Aorta (tissue), 5 donors: ENCODE data around the gene DACT1. TPM values are rescaled to one million over a fixed set of nuclear protein-coding genes. Genes with fewer than 3 reads are reported as not detected.

Source experiments
- ATAC-seq: fragments of 200-7000 bp; cut with Tn5 transposase; one replicate; pipeline ENCODE4 v1.9.1; 2022; ENCODE audit warnings: moderate library complexity; ENCODE audit not compliant: low FRiP score
- DNase-seq, 2 donors: peaks; one replicate each; pipeline ENCODE4 v3.0.0-alpha.2; 2020
- H3K27ac ChIP-seq, 2 donors: one replicate each; pipeline ENCODE4 v1.5.1; 2013; ENCODE audit warnings: low read length in 2 of 2, mild to moderate bottlenecking in 2 of 2, moderate library complexity in 2 of 2, control low read depth in 1 of 2, inconsistent platforms in 1 of 2, low read depth in 1 of 2
- H3K27me3 ChIP-seq, 2 donors: one replicate each; pipeline ENCODE4 v1.6.1; 2013; ENCODE audit warnings: control low read depth in 1 of 2, low read length in 1 of 2, mild to moderate bottlenecking in 1 of 2, moderate library complexity in 1 of 2; ENCODE audit not compliant: insufficient read depth in 2 of 2, control insufficient read depth in 1 of 2
- H3K36me3 ChIP-seq, 2 donors: one replicate each; pipeline ENCODE4 v1.6.1; 2013; ENCODE audit warnings: control low read depth in 1 of 2, low read length in 1 of 2, mild to moderate bottlenecking in 1 of 2; ENCODE audit not compliant: insufficient read depth in 2 of 2, control insufficient read depth in 1 of 2
- H3K4me1 ChIP-seq, 2 donors: one replicate each; pipeline ENCODE4 v1.6.1; 2013; ENCODE audit warnings: low read length in 2 of 2, control low read depth in 1 of 2, mild to moderate bottlenecking in 1 of 2, moderate library complexity in 1 of 2; ENCODE audit not compliant: insufficient read depth in 2 of 2, control insufficient read depth in 1 of 2
- H3K4me3 ChIP-seq, 2 donors: one replicate each; pipeline ENCODE4 v1.5.1; 2013; ENCODE audit warnings: low read length in 2 of 2, control low read depth in 1 of 2, mild to moderate bottlenecking in 1 of 2
- H3K9me3 ChIP-seq: one replicate; pipeline ENCODE4 v1.6.1; 2013; ENCODE audit warnings: mild to moderate bottlenecking, low read length; ENCODE audit not compliant: control insufficient read depth
- WGBS, 2 donors: extraction: QIAGEN DNeasy Blood & Tissue Kit; methylation state at CpG; one replicate each; pipeline ENCODE4 v1.1.7; 2013; 5-methylcytosine and 5-hydroxymethylcytosine counted together
- intact Hi-C, 2 donors: fragments of 100-400 bp; cut with DNase I; formaldehyde crosslinking; loops; one replicate each; pipeline versions ENCODE4 v1.14.2 to v1.15.0; 2022
- polyA plus RNA-seq, 2 donors: library from polyadenylated mRNA; stranded (reverse); fragments of 200-250 nt; gene quantifications; one replicate each; pipeline ENCODE4 v1.2.3, GENCODE V29; 2013
- total RNA-seq, 2 donors: library from RNA; stranded (reverse); fragmentation: NEBNext Ultra II Directional; extraction: Animal tissue kit (Norgen Biotek cat#: 25700); gene quantifications; one replicate each; pipeline ENCODE4 v1.2.1, GENCODE V29; 2021
- donor health status: healthy with polysubstance abuse.
- donor health status: Bipolar disorder and iron deficiency.
- donor health status: DM: no; HTN: no; CAD: no.
- donor health status: DM: no; HTN: no; CAD: no.
- donor health status: DM: yes; HTN: yes; CAD: no.

The DACT1 gene
- total and polyA plus RNA-seq, 4 donors: 7.5 to 43.6 (median 27.4) TPM

GRCh38 chr14:58631732-58632131, 6.0 kb upstream of the DACT1 start:
- no peak overlapping the region for H3K4me3 ChIP-seq
- peak; percentile 30 for ATAC-seq
- H3K27me3 ChIP-seq: no peaks in the 10 kb centered on the region
- H3K4me1 ChIP-seq: peaks cover 0 to 3% of the 10 kb centered on the region in 2 donors
- H3K36me3 ChIP-seq: no peaks in the 10 kb centered on the region
- no peak for DNase-seq
- WGBS, 2 donors: 79 to 80% methylated on average over 18 of the region's 18 CpGs
- H3K27ac ChIP-seq: no peak overlapping the region
- intact Hi-C loops: loop anchor here (10.0 kb wide), 5 partner anchors 97 to 703 kb away; no protein-coding TSS in a partner anchor
- H3K9me3 ChIP-seq: no peaks in the 10 kb centered on the region

- no peak for ATAC-seq
- no peak overlapping the region for H3K4me3 ChIP-seq
- DNase-seq: no peak
- H3K36me3 ChIP-seq: no peaks in the 10 kb centered on the region
- intact Hi-C loops: loop anchor here (10.0 kb wide), 5 partner anchors 99 to 701 kb away; no protein-coding TSS in a partner anchor
- WGBS, 2 donors: 27 to 29% methylated on average over 3 of the region's 3 CpGs
- H3K27ac ChIP-seq: peak overlapping the region in 1 of 2 donors; percentile 13
- no peaks in the 10 kb centered on the region for H3K9me3 ChIP-seq
- peaks cover 0 to 3% of the 10 kb centered on the region in 2 donors for H3K4me1 ChIP-seq
- no peaks in the 10 kb centered on the region for H3K27me3 ChIP-seq
Observed at GRCh38 chr14:58633831-58634230, 3.9 kb upstream of the DACT1 start.

DNA sequence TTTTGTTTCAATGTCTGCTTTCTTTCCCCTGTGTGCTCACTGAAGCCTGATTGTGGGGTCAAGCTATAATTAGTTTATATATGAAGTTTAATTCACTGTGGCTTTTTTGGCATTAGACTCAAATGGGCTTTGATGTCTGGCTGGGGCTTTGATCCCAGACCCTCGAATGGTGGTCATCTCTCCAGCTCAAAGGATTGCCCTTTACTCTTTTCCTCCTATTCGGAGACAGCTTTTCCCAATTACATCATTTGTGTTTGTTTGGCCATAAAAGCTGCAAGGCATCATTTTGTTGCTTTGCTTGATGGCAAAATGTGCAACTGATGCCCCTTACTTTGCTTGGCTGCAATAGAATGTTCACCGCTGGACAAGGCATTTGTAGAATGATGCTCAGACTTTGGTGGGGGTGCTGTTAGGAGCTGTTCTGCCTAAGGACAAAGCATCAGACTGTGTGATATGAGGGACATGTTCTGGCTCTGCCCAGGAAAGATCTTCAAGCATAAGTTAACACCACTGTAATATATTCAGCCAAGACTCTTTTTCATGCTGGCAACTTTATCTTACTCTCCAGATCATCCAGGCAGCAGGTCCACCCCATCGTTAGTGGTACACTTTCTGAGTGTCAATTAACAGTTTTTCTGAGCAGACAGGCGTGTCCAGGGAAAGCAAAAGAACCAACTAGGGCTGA, 3.2 kb upstream of the DACT1 start:
- Histone ChIP-seq H3K9me3 (no peaks in the 10 kb centered on the region), H3K27ac (peak overlapping the region; percentile 40 to 77), H3K36me3 (no peaks in the 10 kb centered on the region), H3K4me3 (no peak overlapping the region), H3K27me3 (no peaks in the 10 kb centered on the region), H3K4me1 (peaks cover 0 to 3% of the 10 kb centered on the region in 2 donors)
- ATAC-seq: no peak
- DNase-seq: no peak
- intact Hi-C loops: loop anchor here (5.0 to 10.0 kb wide), 9 partner anchors 98 to 803 kb away; no protein-coding TSS in a partner anchor
- WGBS, 2 donors: 17 to 20% methylated on average over 5 of the region's 5 CpGs

DNA sequence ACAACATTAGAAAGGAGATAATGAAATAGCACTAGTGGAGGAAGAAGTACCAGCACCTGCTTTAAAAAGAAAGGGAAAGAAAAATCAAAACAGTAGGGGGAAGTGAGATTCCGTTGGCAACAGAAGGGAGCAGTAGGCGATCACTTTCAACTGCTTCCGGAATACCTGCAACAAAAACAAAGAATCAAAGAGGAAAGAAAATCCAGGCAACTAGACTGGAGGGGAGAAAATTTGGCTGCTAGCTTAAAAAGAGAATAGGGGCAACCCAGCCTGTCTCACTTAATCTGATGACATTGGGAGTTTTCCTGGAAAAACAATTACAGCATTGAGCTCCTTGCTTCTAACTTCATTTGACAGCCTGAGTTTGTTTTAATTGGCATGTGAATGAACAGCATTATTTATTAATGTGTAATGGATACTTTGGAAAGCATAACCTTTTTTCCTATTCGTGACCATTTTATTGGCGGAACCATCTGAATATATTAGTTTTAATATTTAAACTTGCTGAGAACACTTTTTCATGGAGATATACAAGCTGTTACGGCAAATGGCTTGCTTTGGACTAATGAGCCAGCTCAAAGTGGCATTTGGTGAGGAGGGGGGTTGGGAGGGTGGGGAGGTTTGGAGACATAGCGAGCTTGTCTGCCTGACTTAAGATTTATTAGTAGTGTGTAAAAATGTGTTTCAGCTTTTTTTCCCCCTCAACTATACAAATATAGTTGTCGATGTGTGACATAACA, 2.5 kb upstream of the DACT1 start:
- Histone ChIP-seq H3K27me3 (no peaks in the 10 kb centered on the region), H3K27ac (peak overlapping the region; percentile 40 to 77), H3K4me3 (peak overlapping the region in 1 of 2 donors; percentile 19), H3K9me3 (no peaks in the 10 kb centered on the region), H3K36me3 (no peaks in the 10 kb centered on the region), H3K4me1 (peaks cover 0 to 3% of the 10 kb centered on the region in 2 donors)
- ATAC-seq (no peak), DNase-seq (no peak)
- WGBS, 2 donors: 2 to 5% methylated on average over 8 of the region's 8 CpGs
- intact Hi-C loops: loop anchor here (5.0 to 10.0 kb wide), 9 partner anchors 97 to 802 kb away; no protein-coding TSS in a partner anchor

- Histone ChIP-seq H3K9me3 (no peaks in the 10 kb centered on the region), H3K27me3 (no peaks in the 10 kb centered on the region), H3K36me3 (no peaks in the 10 kb centered on the region), H3K4me3 (no peak overlapping the region), H3K27ac (peak overlapping the region in 1 of 2 donors; percentile 84), H3K4me1 (peaks cover 3% of the 10 kb centered on the region in 2 donors)
- intact Hi-C loops: loop anchor here (2.0 to 10.0 kb wide), 10 partner anchors 95 to 801 kb away; no protein-coding TSS in a partner anchor
- no peak for ATAC-seq
- no peak for DNase-seq
- 49% methylated on average over 4 of the region's 4 CpGs for WGBS, 2 donors
Observed at GRCh38 chr14:58636129-58636528, 1.6 kb upstream of the DACT1 start.

DNA sequence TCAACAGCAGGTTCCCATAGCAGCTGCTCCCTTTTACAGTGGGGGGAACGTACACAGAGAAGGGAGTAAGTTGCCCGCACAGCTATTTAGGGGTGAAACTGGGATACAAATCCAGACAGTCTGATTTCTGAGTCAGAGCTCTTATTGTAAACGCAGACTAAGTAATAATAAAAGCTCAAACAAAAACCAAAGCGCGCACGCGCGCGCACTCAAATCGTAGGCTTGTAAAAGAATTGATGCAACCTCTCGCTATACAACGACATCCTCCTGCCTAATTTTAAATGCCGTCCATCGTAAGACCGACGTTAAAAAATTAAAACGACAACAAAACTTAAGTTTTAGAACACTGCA, 747 bp upstream of the DACT1 start:
- intact Hi-C loops: loop anchor here (2.0 to 10.0 kb wide), 10 partner anchors 95 to 800 kb away; no protein-coding TSS in a partner anchor
- H3K27me3 ChIP-seq: no peaks in the 10 kb centered on the region
- ATAC-seq (peak; percentile 52), DNase-seq (peak; percentile 81 to 91)
- H3K4me1 ChIP-seq: peaks cover 3% of the 10 kb centered on the region in 2 donors
- H3K4me3 ChIP-seq: peak overlapping the region; percentile 3 to 93
- H3K36me3 ChIP-seq: peaks cover 0 to 3% of the 10 kb centered on the region in 2 donors
- peak overlapping the region; percentile 75 to 100 for H3K27ac ChIP-seq
- no peaks in the 10 kb centered on the region for H3K9me3 ChIP-seq
- 1% methylated on average over 17 of the region's 17 CpGs for WGBS, 2 donors

DNA sequence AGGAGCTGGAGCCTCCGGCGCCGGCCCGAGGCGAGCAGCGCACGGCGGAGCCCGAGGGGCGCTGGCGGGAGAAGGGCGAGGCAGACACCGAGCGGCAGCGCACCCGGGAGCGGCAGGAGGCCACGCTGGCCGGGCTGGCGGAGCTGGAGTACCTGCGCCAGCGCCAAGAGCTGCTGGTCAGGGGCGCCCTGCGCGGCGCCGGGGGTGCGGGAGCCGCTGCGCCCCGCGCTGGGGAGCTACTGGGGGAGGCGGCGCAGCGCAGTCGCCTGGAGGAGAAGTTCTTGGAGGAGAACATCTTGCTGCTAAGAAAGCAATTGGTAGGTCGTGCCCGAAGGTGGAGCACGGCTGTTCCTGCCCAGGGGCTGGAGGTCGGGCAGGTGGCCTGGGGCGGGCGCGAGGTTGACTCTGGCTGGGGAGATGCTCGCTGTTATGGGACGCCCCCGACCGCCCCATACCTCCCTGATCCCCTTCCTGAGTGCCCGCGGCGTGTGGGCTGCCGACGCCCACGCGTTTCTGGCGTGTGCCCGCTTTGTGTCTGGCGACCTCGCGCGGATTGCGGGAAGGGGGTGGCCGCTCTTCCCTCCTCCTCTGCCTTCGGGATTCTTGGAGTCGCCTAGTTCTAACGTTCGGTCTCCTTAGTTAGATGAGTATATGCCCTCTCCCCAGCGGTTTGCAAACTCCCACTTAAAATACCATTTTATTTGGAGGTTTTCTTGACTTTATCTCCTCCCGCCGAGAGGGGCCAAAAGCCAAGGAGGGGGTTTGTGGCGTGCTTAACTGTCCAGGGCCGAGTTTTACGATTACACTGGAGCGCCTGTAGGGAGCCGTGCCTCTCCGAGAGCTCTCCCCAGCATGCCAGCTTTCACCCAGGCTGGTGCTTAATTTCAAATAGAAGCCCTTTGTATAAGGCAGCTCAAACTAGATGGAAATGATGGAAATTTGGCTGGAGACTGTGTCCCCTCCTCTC, 752 bp downstream of the DACT1 start:
- H3K36me3 ChIP-seq: peaks cover 2 to 3% of the 10 kb centered on the region in 2 donors
- H3K9me3 ChIP-seq: no peaks in the 10 kb centered on the region
- H3K4me1 ChIP-seq: peaks cover 3% of the 10 kb centered on the region in 2 donors
- 0 to 1% methylated on average over 67 to 75 of the region's 75 CpGs for WGBS, 2 donors
- H3K4me3 ChIP-seq: peak overlapping the region; percentile 75 to 93
- peak; percentile 44 for ATAC-seq
- intact Hi-C loops: loop anchor here (5.0 to 10.0 kb wide), 9 partner anchors 94 to 799 kb away; no protein-coding TSS in a partner anchor
- H3K27ac ChIP-seq: peak overlapping the region; percentile 96 to 100
- no peaks in the 10 kb centered on the region for H3K27me3 ChIP-seq
- peak; percentile 54 to 85 for DNase-seq

DNA sequence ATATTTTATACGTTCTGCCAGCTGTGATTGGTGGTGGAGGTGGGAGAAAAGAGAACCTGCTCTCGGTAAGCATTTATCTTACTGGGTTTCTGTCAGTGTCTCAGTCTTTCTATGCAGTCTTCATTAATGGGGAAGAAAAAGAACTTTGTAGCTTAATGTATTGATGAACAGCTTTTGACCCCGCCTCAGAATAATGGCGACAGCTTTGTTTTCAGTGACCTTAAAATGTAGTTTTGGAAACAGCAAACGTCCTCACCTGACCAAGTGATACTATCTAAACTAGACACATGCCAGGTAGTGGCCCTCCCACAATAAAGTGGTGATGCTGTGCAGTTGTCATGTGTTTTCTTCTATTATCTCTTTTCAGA, 1.4 kb downstream of the DACT1 start:
- 2 to 3% methylated on average over 5 of the region's 5 CpGs for WGBS, 2 donors
- DNase-seq (no peak), ATAC-seq (no peak)
- intact Hi-C loops: loop anchor here (5.0 to 10.0 kb wide), 9 partner anchors 93 to 798 kb away; no protein-coding TSS in a partner anchor
- Histone ChIP-seq H3K27ac (peak overlapping the region; percentile 84 to 96), H3K4me1 (peaks cover 0 to 3% of the 10 kb centered on the region in 2 donors), H3K4me3 (peak overlapping the region; percentile 75 to 93), H3K9me3 (no peaks in the 10 kb centered on the region), H3K27me3 (no peaks in the 10 kb centered on the region), H3K36me3 (peaks cover 2 to 3% of the 10 kb centered on the region in 2 donors)
